Measurements from ENCODE around the gene C6.
"Not testable (repeated sequence)": the region's sequence is repeated elsewhere in the genome, so short reads cannot be mapped to it uniquely, and the experiment has no call there.

The C6 gene

GRCh38 chr5:41218929-41219657, 5.8 kb upstream of the C6 start:
- Histone ChIP-seq H3K36me3 (ENCODE audit: insufficient read depth, low read length) (no peaks in the 10 kb centered on the region), H3K9me3 (ENCODE audit: control insufficient read depth, insufficient read depth, low read length) (no peaks in the 10 kb centered on the region), H3K9ac (ENCODE audit: low read depth, low read length) (no peak overlapping the region), H3K4me1 (ENCODE audit: insufficient read depth, low read length) (no peaks in the 10 kb centered on the region)

GRCh38 chr5:41214182-41214581, 850 bp upstream of the C6 start:
- H3K4me1 ChIP-seq (ENCODE audit: insufficient read depth, low read length), result no peaks in the 10 kb centered on the region
- no peaks in the 10 kb centered on the region for H3K36me3 ChIP-seq (ENCODE audit: insufficient read depth, low read length)
- no peak overlapping the region for H3K9ac ChIP-seq (ENCODE audit: low read depth, low read length)
- no peaks in the 10 kb centered on the region for H3K9me3 ChIP-seq (ENCODE audit: control insufficient read depth, insufficient read depth, low read length)

DNA sequence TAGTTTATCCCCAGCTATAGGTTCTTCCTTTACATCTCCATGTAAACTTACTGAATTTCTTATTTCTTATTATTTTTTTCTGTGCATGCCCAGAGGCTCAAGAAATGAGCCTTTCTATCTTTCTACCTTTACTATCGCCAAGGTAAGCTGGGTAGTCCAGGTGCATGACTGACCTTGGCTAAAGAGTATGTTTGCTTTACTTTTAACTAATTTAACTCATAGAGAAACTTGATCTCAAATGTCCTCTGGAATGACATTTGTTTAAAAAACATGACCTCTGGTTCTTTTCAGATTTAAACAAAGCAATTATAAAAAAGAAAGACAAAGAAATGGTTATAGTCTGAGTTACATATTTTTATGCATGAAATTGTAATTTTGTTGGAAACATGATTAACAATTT, 397 bp downstream of the C6 start:
- Histone ChIP-seq H3K9ac (ENCODE audit: low read depth, low read length) (no peak overlapping the region), H3K36me3 (ENCODE audit: insufficient read depth, low read length) (no peaks in the 10 kb centered on the region), H3K4me1 (ENCODE audit: insufficient read depth, low read length) (no peaks in the 10 kb centered on the region), H3K9me3 (ENCODE audit: control insufficient read depth, insufficient read depth, low read length) (no peaks in the 10 kb centered on the region)

- no peak overlapping the region for H3K9ac ChIP-seq (ENCODE audit: low read depth, low read length)
- no peaks in the 10 kb centered on the region for H3K36me3 ChIP-seq (ENCODE audit: insufficient read depth, low read length)
- no peaks in the 10 kb centered on the region for H3K4me1 ChIP-seq (ENCODE audit: insufficient read depth, low read length)
- H3K9me3 ChIP-seq (ENCODE audit: control insufficient read depth, insufficient read depth, low read length), result no peaks in the 10 kb centered on the region
Observed at GRCh38 chr5:41211417-41211816, 1.9 kb downstream of the C6 start.

DNA sequence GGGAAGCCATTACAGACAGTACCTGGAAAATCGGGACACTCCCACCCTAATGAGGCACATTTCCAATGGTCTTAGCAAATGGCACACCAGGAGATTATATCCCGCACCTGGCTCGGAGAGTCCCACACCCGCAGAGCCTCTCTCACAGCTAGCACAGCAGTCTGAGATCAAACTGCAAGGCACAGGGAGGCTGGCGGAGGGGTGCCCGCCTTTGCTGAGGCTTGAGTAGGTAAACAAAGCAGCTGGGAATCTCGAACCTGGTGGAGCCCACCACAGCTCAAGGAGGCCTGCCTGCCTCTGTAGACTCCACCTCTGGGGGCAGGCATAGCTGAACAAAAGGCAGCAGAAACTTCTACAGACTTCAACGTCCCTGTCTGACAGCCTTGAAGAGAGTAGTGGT, 7.9 kb downstream of the C6 start:
- H3K9me3 ChIP-seq (ENCODE audit: control insufficient read depth, insufficient read depth, low read length); H3K9ac ChIP-seq (ENCODE audit: low read depth, low read length); H3K36me3 ChIP-seq (ENCODE audit: insufficient read depth, low read length); H3K4me1 ChIP-seq (ENCODE audit: insufficient read depth, low read length): not testable (repeated sequence)

GRCh38 chr5:41203033-41203432, 10.3 kb downstream of the C6 start:
- no peaks in the 10 kb centered on the region for H3K4me1 ChIP-seq (ENCODE audit: insufficient read depth, low read length)
- no peaks in the 10 kb centered on the region for H3K36me3 ChIP-seq (ENCODE audit: insufficient read depth, low read length)
- H3K9me3 ChIP-seq (ENCODE audit: control insufficient read depth, insufficient read depth, low read length), result peaks cover 2% of the 10 kb centered on the region
- no peak overlapping the region for H3K9ac ChIP-seq (ENCODE audit: low read depth, low read length)

GRCh38 chr5:41201082-41201772, 12.1 kb downstream of the C6 start:
- no peaks in the 10 kb centered on the region for H3K36me3 ChIP-seq (ENCODE audit: insufficient read depth, low read length)
- no peaks in the 10 kb centered on the region for H3K4me1 ChIP-seq (ENCODE audit: insufficient read depth, low read length)
- no peak overlapping the region for H3K9ac ChIP-seq (ENCODE audit: low read depth, low read length)
- H3K9me3 ChIP-seq (ENCODE audit: control insufficient read depth, insufficient read depth, low read length), result peaks cover 2% of the 10 kb centered on the region

DNA sequence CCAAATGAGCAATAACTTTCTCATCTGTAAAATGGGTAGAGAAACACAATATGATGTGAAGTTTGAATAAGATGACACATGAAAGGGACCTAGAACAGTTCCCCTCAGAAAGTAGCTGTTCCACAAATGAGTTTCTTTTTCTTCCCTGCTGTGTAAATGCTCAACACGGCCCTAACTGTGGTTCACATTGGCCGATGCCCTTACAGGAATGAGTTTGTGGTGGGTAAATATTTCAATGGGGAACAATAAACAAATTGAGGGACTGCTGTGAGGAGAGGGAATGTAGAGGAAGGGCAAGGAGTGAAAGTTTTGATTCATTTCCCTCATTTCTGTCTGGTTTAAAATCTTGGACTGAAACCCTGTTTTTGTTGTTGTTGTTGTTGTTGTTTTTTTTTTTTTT, 12.8 kb downstream of the C6 start:
- Histone ChIP-seq H3K4me1 (ENCODE audit: insufficient read depth, low read length) (no peaks in the 10 kb centered on the region), H3K36me3 (ENCODE audit: insufficient read depth, low read length) (no peaks in the 10 kb centered on the region), H3K9me3 (ENCODE audit: control insufficient read depth, insufficient read depth, low read length) (peaks cover 2% of the 10 kb centered on the region), H3K9ac (ENCODE audit: low read depth, low read length) (no peak overlapping the region)

- Histone ChIP-seq H3K9ac (ENCODE audit: low read depth, low read length) (no peak overlapping the region), H3K9me3 (ENCODE audit: control insufficient read depth, insufficient read depth, low read length) (peaks cover 2% of the 10 kb centered on the region), H3K4me1 (ENCODE audit: insufficient read depth, low read length) (no peaks in the 10 kb centered on the region), H3K36me3 (ENCODE audit: insufficient read depth, low read length) (no peaks in the 10 kb centered on the region)
Observed at GRCh38 chr5:41199660-41200059, 13.7 kb downstream of the C6 start.

- Histone ChIP-seq H3K9me3 (ENCODE audit: control insufficient read depth, insufficient read depth, low read length) (no peaks in the 10 kb centered on the region), H3K36me3 (ENCODE audit: insufficient read depth, low read length) (no peaks in the 10 kb centered on the region), H3K4me1 (ENCODE audit: insufficient read depth, low read length) (no peaks in the 10 kb centered on the region), H3K9ac (ENCODE audit: low read depth, low read length) (no peak overlapping the region)
Observed at GRCh38 chr5:41196197-41196596, 17.1 kb downstream of the C6 start.

DNA sequence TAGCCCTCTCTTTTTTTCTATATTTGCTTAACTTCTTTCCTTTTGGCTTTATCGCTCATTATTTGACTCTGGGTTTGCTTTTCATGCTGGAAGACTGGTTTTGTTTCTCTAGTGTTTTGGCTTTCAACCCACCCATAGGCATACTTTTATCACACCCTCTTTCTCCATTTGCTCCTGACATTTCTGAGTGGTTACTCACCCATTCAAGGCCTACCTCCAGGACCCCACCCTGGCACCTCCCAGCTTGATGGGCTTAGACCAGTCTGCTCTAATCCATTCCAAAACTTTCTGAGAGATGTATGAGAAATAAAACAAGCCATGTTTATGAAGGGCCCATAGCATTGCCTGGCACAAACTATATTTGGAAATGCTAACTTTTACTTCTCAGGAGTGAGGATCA, 18.1 kb downstream of the C6 start:
- Histone ChIP-seq H3K36me3 (ENCODE audit: insufficient read depth, low read length) (no peaks in the 10 kb centered on the region), H3K9ac (ENCODE audit: low read depth, low read length) (no peak overlapping the region), H3K9me3 (ENCODE audit: control insufficient read depth, insufficient read depth, low read length) (no peaks in the 10 kb centered on the region), H3K4me1 (ENCODE audit: insufficient read depth, low read length) (no peaks in the 10 kb centered on the region)

GRCh38 chr5:41194339-41194738, 19.0 kb downstream of the C6 start:
- H3K36me3 ChIP-seq (ENCODE audit: insufficient read depth, low read length), result no peaks in the 10 kb centered on the region
- no peaks in the 10 kb centered on the region for H3K4me1 ChIP-seq (ENCODE audit: insufficient read depth, low read length)
- H3K9me3 ChIP-seq (ENCODE audit: control insufficient read depth, insufficient read depth, low read length), result no peaks in the 10 kb centered on the region
- no peak overlapping the region for H3K9ac ChIP-seq (ENCODE audit: low read depth, low read length)

DNA sequence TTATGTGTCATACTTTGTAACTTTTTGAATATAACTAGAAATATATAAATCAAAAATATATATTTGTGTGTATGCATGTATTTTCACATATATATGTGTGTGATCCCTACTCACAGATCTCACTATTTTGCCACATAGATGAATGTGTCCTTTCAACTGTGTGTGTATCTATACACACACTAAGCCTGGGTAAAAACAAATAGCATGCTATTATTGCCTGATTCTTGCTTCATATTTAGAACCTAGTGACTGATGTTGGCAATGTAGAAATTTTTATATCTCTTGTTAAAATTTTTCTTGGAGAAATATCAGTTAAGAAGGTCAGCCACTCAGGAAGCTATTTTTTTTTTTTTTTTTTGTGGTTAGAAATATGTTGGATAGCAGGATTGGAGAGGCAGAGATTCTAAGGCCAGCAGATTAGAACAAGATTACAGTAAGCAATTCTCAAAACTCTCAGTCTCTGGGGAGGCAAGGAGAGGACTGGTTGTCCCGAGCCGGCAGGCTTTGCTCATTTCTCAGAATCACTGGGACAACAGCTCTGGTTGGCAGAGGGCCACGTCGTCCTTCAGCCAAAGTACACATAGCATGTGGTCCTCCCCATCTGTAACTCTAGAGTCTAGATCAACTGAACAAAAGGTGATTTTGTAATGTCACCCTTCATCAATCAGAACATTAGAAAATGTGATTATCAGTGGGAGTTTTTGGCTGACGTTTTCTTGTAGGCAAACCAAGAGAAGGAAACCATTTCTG, 19.7 kb downstream of the C6 start:
- Histone ChIP-seq H3K4me1 (ENCODE audit: insufficient read depth, low read length) (no peaks in the 10 kb centered on the region), H3K9me3 (ENCODE audit: control insufficient read depth, insufficient read depth, low read length) (no peaks in the 10 kb centered on the region), H3K36me3 (ENCODE audit: insufficient read depth, low read length) (no peaks in the 10 kb centered on the region), H3K9ac (ENCODE audit: low read depth, low read length) (no peak overlapping the region)

DNA sequence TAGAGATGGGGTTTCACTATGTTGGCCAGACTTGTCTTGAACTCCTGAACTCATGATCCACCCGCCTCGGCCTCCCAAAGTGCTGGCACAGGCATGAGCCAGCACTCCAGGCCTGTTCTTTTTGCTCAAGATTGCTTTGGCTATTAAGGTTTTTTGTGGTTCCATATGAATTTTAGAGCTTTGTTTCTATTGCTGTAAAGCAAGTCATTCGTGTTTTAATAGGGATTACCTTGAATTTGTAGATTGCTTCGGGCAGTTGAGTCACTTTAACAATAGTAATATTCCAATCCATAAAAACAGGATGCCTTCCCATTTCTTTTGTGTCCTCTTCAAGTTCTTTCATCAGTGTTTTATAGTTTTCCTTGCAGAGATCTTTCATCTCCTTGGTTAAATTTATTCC, 22.1 kb downstream of the C6 start:
- Histone ChIP-seq H3K36me3 (ENCODE audit: insufficient read depth, low read length) (no peaks in the 10 kb centered on the region), H3K9me3 (ENCODE audit: control insufficient read depth, insufficient read depth, low read length) (no peaks in the 10 kb centered on the region), H3K9ac (ENCODE audit: low read depth, low read length) (no peak overlapping the region), H3K4me1 (ENCODE audit: insufficient read depth, low read length) (no peaks in the 10 kb centered on the region)

DNA sequence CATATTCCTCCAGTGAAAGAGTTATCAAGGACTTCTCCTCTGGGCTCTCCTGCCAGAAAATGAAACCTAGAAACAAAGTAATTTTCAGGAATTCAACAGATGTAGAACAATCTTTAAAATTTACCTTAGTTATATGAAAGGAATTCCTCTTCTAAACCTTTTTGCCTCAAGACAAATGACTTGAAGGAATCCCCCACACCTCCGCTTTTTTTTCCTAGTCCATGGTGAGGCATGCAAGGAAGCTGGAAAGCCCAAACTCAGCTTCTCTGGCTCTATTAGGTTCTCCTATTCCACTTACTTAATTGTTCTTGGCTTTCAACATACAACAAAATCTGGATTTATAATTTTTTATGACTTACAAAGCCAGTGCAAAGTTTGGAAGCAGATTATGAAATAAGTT, 27.2 kb downstream of the C6 start:
- Histone ChIP-seq H3K36me3 (ENCODE audit: insufficient read depth, low read length) (no peaks in the 10 kb centered on the region), H3K4me1 (ENCODE audit: insufficient read depth, low read length) (no peaks in the 10 kb centered on the region)

More for the DNA sequence above, 27.2 kb downstream of the C6 start:
- H3K9ac ChIP-seq (ENCODE audit: low read depth, low read length), result no peak overlapping the region
- H3K9me3 ChIP-seq (ENCODE audit: control insufficient read depth, insufficient read depth, low read length), result no peaks in the 10 kb centered on the region
